ENCODE data around the gene POLD1. TPM values are rescaled to one million over a fixed set of nuclear protein-coding genes. Genes with fewer than 3 reads are reported as not detected.

POLD1 gene
- total and polyA plus RNA-seq, 2 experiments from 2014 or later: 73.8 to 74.3 TPM

- DNase-seq (ENCODE audit: low read depth in 1 of 2, low spot score in 1 of 2): peak; percentile 97 to 99
- Histone ChIP-seq H3K36me3 (peaks cover 6% of the 10 kb centered on the region), H3K4me3 (peak within 1 kb of the TSS; percentile 93), H3K27me3 (no peaks in the 10 kb centered on the region), H3K9me3 (ENCODE audit: low read depth) (no peaks in the 10 kb centered on the region), H3K4me1 (ENCODE audit: low read depth) (peaks cover 13% of the 10 kb centered on the region), H3K27ac (peak within 1 kb of the TSS; percentile 98)
- no peak for TF ChIP-seq CTCF (IDR thresholded peaks at IDR 0.05; ENCODE audit: low read depth, low read length)
These were observed 7.7 kb upstream of the POLD1 start, which contains the start of gene NR1H2 for GRCh38 chr19:50376166-50377050. NR1H2 (plus strand) TSS chr19:50376457; CDS start chr19:50377606, 1,149 bp downstream.

- Histone ChIP-seq H3K4me3 (no peak overlapping the region), H3K27ac (no peak overlapping the region)
- TF ChIP-seq CTCF (IDR thresholded peaks at IDR 0.05; ENCODE audit: low read depth, low read length): no peak
These were observed 7.1 kb upstream of the POLD1 start for GRCh38 chr19:50377051-50377461.

GRCh38 chr19:50377517-50377916 is 6.6 kb upstream of the POLD1 start:
- Histone ChIP-seq H3K9me3 (ENCODE audit: low read depth) (no peaks in the 10 kb centered on the region), H3K4me3 (no peak overlapping the region), H3K27ac (no peak overlapping the region), H3K27me3 (no peaks in the 10 kb centered on the region), H3K4me1 (ENCODE audit: low read depth) (peaks cover 19% of the 10 kb centered on the region), H3K36me3 (peaks cover 6% of the 10 kb centered on the region)
- DNase-seq (ENCODE audit: low read depth in 1 of 2, low spot score in 1 of 2): no peak
- TF ChIP-seq CTCF (IDR thresholded peaks at IDR 0.05; ENCODE audit: low read depth, low read length): no peak

More at GRCh38 chr19:50377051-50377461, 7.1 kb upstream of the POLD1 start:
- peaks cover 19% of the 10 kb centered on the region for H3K4me1 ChIP-seq (ENCODE audit: low read depth)
- H3K36me3 ChIP-seq: peaks cover 6% of the 10 kb centered on the region
- H3K27me3 ChIP-seq: no peaks in the 10 kb centered on the region
- H3K9me3 ChIP-seq (ENCODE audit: low read depth): no peaks in the 10 kb centered on the region
- peak in 1 of 2 donors; percentile 21 for DNase-seq (ENCODE audit: low read depth in 1 of 2, low spot score in 1 of 2)

GRCh38 chr19:50378169-50378862 is 5.8 kb upstream of the POLD1 start:
- H3K36me3 ChIP-seq: peaks cover 10% of the 10 kb centered on the region

More at GRCh38 chr19:50378169-50378862, 5.8 kb upstream of the POLD1 start:
- no peak for TF ChIP-seq CTCF (IDR thresholded peaks at IDR 0.05; ENCODE audit: low read depth, low read length)
- Histone ChIP-seq H3K27me3 (no peaks in the 10 kb centered on the region), H3K4me3 (no peak overlapping the region), H3K9me3 (ENCODE audit: low read depth) (no peaks in the 10 kb centered on the region), H3K27ac (no peak overlapping the region), H3K4me1 (ENCODE audit: low read depth) (peaks cover 19% of the 10 kb centered on the region)
- DNase-seq (ENCODE audit: low read depth in 1 of 2, low spot score in 1 of 2): no peak

All from cardiac muscle cell (in vitro differentiated cells and primary cell).